ENCODE results near the gene NUP133. TPM values are rescaled to one million over a fixed set of nuclear protein-coding genes. Genes with fewer than 3 reads are reported as not detected.
"Not testable (repeated sequence)": the region's sequence is repeated elsewhere in the genome, so short reads cannot be mapped to it uniquely, and the experiment has no call there.

The NUP133 gene
- total RNA-seq, 4 donors from 2014 or later = 18.6 to 40.5 (median 24.6) TPM

GRCh38 chr1:229409616-229410369, 98.3 kb downstream of the NUP133 start:
- no peak for ATAC-seq (ENCODE audit: low FRiP score)
- DNase-seq (ENCODE audit: low spot score) = no peak
- no peak for TF ChIP-seq CTCF (IDR thresholded peaks at IDR 0.05)

GRCh38 chr1:229408458-229409037, 99.6 kb downstream of the NUP133 start:
- TF ChIP-seq CTCF (IDR thresholded peaks at IDR 0.05) = no peak
- ATAC-seq (ENCODE audit: low FRiP score) = no peak
- no peak for DNase-seq (ENCODE audit: low spot score)

- TF ChIP-seq CTCF (IDR thresholded peaks at IDR 0.05) = no peak
- ATAC-seq (ENCODE audit: low FRiP score) (no peak), DNase-seq (ENCODE audit: low spot score) (no peak)
These were observed 100.7 kb downstream of the NUP133 start for GRCh38 chr1:229407206-229408026.

GRCh38 chr1:229406798-229407197, 101.3 kb downstream of the NUP133 start:
- no peak for ATAC-seq (ENCODE audit: low FRiP score)
- TF ChIP-seq CTCF (IDR thresholded peaks at IDR 0.05) = no peak
- no peak for DNase-seq (ENCODE audit: low spot score)

GRCh38 chr1:229403573-229403972, 104.6 kb downstream of the NUP133 start:
- TF ChIP-seq CTCF (IDR thresholded peaks at IDR 0.05) = no peak
- DNase-seq (ENCODE audit: low spot score) (no peak), ATAC-seq (ENCODE audit: low FRiP score) (no peak)

GRCh38 chr1:229402993-229403392, 105.1 kb downstream of the NUP133 start:
- ATAC-seq (ENCODE audit: low FRiP score) = no peak
- no peak for TF ChIP-seq CTCF (IDR thresholded peaks at IDR 0.05)

GRCh38 chr1:229402329-229402728, 105.8 kb downstream of the NUP133 start:
- not testable (repeated sequence) for ATAC-seq (ENCODE audit: low FRiP score)

More at GRCh38 chr1:229402993-229403392, 105.1 kb downstream of the NUP133 start:
- no peak for DNase-seq (ENCODE audit: low spot score)

More at GRCh38 chr1:229402329-229402728, 105.8 kb downstream of the NUP133 start:
- DNase-seq (ENCODE audit: low spot score) = not testable (repeated sequence)
